NB4 (cell line): Measurements from ENCODE around the gene ATP6V1G3.

ENCODE experiments used
- CTCF ChIP-seq: IDR thresholded peaks from one replicate; pipeline ENCODE4 v1.5.1; 2012; ENCODE audit warnings: low read depth, low read length
- POLR2A ChIP-seq: IDR thresholded peaks from 2 replicates; pipeline ENCODE4 v1.6.1; 2011; ENCODE audit warnings: mild to moderate bottlenecking; ENCODE audit not compliant: insufficient read length; ENCODE audit errors: extremely low read depth
- TF ChIP-seq, protein P1 (sequence below): IDR thresholded peaks from 2 replicates; pipeline ENCODE4 v1.6.1; 2011; ENCODE audit warnings: low read depth, low read length

DNA sequence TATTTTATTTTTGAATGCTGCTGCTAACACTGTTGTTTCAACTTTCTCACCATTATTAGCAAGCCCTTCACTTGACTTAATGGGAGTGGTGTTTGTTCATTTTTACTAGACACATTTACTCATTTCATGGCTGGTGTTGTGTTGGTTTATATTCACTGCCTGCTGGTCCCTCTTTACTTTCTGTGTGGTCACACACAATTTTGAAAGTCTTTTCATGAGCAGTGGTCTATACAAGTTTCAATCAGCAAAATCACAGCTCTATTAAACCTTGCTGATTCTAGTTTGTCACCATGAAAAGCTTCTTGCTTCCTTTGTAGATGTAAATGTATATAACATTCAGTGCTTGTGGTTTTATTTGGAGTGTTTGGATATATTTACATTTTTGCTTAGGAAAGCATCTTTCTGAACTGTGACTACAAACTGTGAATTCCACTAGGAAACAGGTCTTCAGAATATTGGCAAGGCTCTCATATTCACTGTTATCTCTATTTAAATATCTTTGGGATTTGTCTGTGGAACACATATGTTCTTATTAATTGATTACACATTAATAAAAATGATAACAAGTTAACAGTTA lies 22.8 kb downstream of the ATP6V1G3 start:
- no peak for TF ChIP-seq POLR2A
- no peak for TF ChIP-seq CTCF
- TF ChIP-seq, protein P1, sequence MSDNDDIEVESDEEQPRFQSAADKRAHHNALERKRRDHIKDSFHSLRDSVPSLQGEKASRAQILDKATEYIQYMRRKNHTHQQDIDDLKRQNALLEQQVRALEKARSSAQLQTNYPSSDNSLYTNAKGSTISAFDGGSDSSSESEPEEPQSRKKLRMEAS = no peak
